HG03342 (cell line): ENCODE measurements around the gene RGS16.
"Not testable (repeated sequence)": the region's sequence is repeated elsewhere in the genome, so short reads cannot be mapped to it uniquely, and the experiment has no call there.

Experiments
- ATAC-seq: cut with Tn5 transposase; IDR thresholded peaks from one replicate; pipeline ENCODE4 v1.9.1; 2021; ENCODE audit warnings: mild to moderate bottlenecking, moderate library complexity; ENCODE audit not compliant: unreplicated experiment

RGS16 gene, protein sequence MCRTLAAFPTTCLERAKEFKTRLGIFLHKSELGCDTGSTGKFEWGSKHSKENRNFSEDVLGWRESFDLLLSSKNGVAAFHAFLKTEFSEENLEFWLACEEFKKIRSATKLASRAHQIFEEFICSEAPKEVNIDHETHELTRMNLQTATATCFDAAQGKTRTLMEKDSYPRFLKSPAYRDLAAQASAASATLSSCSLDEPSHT

DNA sequence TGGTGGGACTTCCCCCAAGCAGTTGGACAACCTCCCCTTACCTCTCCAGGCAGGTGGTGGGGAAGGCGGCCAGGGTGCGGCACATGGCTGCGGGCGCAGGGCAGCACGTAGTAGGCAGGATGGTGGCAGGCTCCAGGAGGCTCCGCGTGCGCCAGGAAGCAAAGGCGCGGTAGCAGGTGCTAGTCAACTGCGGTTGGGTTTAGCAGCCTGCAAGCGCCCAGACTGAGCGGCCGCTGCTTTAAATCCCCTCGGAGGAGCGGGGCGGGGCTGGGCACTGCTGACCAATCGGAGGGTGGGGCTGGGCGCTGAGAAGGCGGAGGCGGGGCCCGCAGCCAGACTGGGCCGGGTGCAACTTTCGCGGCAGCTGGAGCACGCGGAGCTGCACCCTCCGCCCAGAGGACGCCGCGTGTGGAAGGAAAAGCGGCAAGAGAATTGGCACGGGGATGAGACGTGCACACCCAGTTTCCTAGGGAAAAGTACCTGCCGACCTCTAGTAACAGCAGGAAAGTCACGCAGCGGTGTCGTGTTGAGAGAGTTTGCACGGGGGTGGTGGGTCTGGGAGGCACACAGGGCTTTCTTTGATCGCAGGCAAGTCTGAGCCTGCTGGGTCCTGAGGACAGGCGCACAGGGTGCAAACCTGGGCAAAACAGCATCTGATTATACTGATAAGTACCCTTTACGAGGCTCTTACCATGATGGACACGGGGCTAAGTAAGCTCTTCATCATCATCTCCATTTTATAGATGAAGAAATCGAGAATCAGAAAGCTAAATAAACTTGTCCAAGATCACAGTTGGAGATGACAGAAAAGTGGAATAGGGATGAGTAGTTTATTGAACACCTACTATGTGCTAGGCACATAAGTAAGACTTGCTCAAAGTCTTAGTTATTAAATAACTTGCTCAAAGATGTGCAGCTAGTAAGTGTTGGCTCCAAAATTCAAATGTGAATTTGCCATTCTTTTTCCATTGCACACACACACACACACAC lies at the start of gene RGS16:
TSS of gene RGS16 (minus strand) at position 215 of the 990 bp plus-strand sequence. CDS start at position 85, 130 bp downstream.
- ATAC-seq, result peak; percentile 83

DNA sequence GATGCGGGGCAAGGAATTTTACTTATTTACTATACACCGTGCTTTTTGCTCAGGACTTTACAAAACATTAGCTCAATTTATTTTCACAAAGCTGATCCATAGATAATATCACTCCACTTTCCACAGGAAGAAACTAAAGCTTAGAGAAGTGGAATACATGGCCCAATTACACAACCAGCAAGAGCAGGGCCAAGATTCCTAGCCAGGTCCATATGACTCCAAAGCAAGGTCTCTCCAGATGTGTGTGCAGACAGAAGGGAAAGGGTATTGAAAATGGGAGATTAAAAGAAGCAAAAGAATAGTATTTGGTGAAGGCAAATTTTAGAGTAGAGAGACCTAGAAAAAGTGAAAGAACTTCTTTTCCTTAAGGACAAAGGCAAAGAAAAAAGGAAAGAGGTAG lies 49.8 kb upstream of the RGS16 start:
- ATAC-seq, result no peak

DNA sequence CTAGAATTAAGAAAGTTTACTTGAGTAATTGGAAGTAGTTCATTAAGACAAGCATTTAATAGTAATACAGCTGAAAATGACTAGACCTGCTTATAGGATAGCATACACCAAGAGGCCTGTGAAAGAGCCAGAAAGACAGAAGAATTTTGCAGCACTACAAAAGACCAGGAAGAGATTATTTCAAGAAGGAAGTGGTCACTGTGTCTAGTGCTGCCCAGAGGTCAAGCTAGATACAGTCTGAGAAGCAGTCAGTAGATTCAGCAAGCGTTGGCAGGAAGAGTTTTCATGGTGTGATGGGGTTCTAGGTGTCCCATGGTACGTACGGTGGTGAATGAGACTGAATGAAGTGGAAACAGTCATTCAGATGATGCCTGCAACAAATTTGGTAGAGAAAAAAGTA lies 48.7 kb upstream of the RGS16 start:
- ATAC-seq, result no peak

DNA sequence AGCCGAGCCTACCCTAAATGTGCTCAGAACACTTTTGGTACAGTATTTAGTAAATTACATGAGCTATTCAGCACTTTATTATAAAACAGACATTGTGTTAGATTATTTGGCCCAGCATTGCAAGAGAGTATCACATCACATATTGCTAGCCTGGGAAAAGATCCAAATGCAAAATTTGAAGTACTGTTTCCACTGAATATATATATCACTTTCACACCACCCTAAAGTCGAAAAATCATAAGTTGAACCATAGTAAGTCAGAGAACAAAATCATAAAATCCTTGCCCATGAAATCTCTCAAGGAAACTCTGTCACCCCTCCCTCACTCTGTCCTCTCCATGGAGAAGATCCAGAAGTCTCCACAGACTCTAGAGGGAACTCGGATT lies 47.1 kb upstream of the RGS16 start:
- ATAC-seq, result no peak

DNA sequence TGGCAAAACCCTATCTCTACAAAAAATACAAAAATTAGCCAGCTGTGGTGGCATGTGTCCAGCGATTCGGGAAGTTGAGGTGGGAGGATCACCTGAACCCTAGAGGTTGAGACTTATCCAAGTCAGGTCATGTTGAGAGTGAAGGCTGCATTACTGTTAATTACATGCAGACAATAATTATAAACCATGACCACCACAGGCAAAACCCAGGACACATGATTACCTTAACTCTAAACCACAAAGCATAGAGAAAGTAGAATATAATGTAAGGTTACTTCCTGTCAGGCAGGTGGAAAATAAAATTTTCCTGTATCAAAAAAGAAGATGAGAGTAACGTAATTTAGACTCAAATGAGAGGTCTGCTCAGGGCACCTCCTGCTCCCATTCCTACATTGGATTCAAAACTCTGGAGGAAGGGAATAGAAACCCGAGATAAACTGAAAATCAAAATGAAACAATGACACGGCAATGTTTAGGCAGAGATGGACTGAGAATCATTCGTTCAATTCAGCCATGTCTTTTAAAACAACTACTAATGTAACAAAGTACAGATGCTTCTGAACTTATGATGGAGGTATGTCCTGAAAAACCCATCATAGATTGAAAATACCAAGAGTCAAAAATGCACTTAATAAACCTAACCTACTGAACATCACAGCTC lies 46.6 kb upstream of the RGS16 start:
- ATAC-seq, result no peak

DNA sequence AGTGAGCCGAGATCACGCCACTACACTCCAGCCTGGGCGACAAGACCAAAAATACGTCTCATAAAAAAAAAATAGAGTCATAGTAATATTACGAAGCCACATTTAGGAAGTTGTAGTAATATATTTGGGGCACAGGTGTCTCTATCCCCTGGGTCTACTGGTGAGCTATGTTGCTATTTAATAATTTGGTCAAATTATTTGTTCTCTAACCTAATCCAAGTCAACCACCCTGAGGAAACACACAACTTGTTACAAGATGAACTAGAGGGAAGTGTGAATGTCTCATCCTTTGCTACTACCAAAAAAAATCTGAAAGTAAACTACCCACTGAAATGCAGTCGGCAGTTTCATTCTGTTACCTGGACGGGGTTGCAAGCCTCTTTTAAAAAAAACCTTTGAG lies 44.9 kb upstream of the RGS16 start:
- peak; percentile 62 for ATAC-seq

DNA sequence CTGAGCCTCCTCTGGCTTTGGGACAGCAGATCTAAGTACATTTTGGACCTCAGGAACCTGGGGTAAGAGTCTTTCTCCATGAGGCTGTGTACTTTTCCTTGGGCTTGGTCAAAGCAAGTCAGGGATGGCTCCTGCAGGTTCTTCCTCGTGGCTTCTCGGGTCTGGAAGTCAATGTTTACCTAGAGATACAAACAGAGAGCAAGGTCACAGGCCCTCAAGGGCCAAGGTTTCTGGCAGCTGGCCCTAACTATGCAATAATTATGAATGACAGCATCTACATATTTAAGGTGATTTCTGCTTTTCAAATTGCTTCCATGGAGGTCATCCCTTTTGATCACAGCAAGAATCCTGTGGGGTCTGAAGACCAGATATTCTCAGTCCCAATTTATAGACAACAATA lies 42.5 kb upstream of the RGS16 start:
- no peak for ATAC-seq

DNA sequence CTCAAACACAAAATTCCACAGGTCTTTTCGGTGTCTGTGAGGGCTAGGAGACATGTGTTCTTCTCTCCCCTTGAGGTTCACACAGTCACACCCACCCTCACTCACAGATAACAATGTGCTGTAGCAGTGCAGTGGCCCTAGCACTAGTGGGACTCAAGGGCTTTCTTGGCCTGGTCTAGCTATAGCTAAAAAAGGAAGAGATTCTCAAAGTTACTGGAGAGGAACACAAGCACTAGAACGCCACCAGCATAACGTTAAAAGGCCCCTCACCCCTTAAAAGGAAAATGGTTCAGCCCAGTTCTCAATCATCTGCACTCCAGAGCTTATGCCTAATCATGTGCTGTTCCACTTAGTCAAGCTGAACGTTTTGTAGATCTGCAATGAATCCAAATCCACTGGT lies 40.7 kb upstream of the RGS16 start:
- ATAC-seq, result no peak

DNA sequence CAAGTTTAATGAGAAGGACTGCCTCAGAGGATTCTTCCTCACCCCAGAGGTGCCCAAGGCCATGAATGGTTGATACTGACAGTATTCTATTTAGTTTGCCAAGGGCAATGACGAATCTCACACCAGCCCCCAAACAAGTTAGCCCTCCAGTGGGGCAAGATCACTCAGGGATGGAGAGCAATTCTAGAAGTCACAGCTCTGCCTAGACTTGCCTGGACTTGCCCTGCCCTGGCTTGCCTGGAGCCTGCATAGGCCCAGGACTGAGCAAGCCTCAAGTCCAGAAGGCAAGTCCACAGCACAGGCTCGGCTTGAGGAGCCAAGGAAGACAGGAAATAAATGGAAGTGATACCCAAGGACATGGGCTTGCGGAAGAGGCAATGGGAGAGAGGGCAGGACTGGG lies 39.5 kb upstream of the RGS16 start:
- ATAC-seq, result no peak

DNA sequence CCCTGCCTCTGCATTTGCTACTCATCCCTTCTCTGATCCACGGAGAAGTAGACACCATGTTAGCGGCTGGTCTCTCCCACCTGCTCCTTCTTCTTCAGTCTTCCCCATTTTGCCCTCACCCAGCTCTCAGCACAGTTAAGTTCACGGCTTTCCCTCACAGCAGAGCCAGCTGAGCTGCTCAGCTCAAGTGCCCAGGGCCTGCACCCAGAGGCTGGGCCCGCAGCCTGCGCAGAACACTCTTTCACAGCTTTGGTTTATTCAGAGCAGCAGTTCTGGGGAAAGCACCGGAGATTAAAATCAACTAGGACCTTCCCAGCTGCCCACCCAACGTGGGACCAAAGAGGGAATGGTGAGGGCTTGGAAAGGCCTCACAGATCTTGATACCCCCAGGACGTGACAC lies 38.3 kb upstream of the RGS16 start:
- no peak for ATAC-seq

DNA sequence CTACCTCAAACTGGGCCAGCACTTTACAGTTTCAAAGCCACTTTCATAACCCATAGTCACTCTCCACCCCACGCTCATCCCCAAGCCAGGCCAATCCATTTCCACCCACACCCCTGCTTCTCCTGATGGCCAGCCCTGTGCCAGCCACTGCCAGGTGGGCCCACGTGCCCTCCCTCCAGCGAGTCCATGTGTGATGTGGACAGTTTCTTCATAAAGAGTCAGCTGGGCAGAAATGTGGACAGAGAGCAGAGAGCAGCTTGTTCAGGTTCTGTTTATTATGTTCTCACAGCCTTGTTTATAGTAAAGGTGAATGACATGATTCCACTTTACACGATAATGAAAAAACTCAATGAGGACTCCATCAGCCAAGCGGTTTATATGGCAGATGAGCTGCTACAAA lies 37.4 kb upstream of the RGS16 start:
- ATAC-seq, result no peak

DNA sequence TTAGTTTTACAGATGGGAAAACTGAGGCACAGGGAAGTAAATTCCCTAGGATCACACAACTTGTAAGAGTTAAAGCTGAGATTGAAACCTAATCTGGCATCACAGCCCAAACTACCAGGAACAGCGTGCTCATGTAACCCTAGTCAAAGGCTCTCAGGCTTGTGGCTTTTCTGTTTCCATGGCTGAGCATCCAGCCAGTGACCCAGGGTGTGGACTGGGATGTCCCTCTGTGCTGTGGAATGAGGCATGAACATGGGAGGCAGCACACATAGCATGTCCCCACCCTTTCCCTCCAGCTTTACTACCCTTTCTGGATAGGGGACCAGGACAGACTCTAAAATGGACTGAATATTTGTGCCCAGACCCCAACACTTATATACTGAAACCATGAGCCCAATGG lies 35.1 kb upstream of the RGS16 start:
- no peak for ATAC-seq

DNA sequence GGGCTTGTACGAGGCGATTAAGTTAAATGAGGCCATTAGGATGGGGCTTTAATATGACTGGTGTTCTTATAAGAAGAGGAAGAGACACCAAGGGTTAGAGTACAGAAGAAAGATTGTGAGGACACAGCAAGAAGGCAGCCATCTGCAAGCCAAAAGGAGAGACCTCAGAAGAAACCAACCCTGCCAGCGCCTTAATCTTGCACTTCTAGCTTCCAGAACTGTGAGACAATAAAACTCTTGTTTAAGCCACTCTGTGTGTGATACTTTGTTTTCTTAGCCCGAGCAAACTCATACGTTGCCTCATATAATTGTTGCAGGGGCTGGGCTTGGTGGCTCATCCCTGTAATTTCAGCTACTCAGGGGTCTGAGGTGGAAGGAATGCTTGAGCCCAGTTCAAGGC lies 33.6 kb upstream of the RGS16 start:
- ATAC-seq, result no peak

DNA sequence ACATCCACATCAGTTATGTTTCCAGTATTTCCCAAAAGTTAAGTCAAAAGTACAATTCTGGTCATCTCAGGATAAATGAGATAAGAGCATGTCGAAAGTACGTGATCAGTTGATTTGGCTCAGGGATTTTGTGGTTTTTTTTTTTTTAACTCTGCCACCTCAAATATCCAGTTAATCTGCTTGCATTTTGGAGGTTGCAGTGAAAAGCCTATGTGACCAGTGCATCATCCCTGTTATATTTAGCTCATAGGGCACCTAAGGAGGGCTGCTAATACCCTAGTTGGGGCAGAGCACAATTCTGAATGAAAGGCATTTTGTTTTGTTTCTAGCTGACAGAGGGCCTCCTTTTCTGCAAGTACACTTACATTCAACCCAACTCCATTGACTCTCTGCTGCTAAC lies 31.7 kb upstream of the RGS16 start:
- no peak for ATAC-seq

DNA sequence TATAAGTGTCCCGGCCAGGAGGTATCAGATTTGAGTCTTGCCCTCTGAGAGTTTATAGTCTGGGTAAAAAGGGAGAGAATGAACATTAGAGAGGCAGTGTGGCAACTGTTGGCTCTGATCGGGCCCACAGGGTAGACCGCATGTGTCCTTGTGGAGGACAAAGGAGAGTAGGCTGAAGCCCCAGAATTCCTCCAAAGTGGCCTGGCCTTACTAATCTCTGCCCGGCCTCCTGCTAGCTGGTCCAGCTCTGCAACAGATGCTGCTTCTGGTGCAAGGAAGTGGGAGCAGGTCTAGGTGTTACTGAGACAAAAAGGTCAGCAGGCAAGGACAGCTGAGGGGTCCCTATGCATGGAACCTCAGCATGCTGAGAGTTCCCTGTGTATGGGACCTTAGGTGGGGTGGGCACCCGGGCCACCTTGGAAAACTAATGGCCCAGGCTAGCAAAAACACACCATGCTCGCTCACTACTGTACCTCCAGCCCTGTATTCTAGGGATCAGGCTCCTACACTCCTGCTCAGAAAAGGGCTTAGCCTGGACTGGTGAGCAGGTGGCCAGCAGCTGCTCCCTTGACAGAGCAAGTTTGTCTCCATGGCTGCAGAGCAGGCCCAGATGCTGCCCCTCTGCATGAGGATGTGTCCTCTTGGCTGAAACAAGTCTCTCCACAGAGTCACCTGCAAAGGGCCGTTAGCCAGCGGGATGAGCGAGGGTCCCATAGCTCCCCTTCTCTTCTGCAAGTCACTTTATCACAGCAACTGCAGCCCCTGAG lies 30.3 kb upstream of the RGS16 start:
- ATAC-seq, result no peak

DNA sequence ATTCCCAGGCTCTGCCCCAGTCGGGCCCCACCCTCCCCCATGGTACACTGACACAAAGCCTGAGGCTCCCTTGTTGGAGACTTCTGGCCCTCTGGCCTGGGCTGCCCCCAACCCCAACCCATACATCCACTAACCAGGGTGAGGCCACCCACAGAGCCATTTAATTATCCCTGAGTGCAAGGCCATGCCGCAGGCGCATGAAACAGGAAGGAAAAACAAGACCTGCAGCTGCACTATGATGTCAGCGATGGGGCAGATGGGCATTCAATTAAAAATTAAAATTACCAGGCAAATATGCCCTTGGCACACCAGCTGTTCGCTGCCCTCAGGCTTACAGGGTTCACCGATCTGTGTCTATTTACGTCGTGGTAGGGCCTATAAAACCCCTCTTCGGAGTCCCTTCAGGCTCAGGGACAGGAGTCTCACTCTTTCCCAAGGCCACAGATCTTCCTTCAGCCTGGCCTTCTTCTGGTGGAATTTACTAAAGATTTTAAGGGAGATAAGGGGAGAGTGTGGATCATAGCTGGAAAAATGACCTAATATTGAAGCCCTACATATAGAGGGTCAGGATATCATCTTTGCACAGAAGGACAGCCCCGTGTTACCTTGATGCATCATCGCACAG lies 29.6 kb upstream of the RGS16 start:
- no peak for ATAC-seq

DNA sequence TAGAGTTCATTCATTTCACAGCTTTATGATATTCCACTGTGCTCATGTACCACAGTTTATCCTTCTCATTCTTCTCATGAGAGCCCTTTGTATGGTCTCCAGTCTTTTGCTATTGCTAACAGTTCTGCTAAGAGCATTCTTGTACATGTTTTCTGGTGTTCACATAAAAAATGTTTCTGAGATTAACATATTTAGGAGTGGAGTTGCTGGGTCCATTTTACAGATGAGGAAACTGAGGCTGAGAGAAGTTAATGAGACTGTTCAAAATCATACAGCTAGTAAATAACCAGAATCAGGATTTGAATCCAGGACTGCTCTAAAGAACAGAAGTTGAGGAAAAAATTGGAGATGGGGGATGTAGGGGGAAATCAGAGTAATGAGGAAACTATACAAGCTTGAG lies 28.8 kb upstream of the RGS16 start:
- ATAC-seq, result no peak

DNA sequence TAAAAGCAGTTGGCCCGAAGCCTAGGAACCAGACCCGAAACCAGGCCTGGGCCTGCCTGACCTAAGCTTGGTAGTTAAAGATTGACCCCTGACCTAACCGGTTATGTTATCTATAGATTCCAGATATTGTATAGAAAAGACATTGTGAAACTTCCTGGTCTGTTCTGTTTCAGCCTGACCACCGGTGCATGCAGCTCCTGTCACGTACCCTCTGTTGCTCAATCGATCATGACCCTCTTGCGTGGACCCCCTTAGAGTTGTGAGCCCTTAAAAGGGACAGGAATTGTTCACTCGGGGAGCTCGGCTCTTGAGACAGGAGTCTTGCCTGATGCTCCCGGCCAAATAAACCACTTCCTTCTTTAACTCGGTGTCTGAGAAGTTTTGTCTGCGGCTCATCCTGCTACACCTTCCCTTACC lies 28.3 kb upstream of the RGS16 start:
- not testable (repeated sequence) for ATAC-seq

DNA sequence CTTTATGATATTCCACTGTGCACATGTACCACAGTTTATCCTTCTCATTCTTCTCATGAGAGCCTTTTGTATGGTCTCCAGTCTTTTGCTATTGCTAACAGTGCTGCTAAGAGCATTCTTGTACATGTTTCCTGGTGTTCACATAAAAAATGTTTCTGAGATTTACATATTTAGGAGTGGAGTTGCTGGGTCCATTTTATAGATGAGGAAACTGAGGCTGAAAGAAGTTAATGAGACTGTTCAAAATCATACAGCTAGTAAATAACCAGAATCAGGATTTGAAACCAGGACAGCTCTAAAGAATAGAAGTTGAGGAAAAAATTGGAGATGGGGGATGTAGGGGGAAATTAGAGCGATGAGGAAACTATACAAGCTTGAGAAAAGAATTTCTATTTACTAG lies 27.8 kb upstream of the RGS16 start:
- no peak for ATAC-seq

DNA sequence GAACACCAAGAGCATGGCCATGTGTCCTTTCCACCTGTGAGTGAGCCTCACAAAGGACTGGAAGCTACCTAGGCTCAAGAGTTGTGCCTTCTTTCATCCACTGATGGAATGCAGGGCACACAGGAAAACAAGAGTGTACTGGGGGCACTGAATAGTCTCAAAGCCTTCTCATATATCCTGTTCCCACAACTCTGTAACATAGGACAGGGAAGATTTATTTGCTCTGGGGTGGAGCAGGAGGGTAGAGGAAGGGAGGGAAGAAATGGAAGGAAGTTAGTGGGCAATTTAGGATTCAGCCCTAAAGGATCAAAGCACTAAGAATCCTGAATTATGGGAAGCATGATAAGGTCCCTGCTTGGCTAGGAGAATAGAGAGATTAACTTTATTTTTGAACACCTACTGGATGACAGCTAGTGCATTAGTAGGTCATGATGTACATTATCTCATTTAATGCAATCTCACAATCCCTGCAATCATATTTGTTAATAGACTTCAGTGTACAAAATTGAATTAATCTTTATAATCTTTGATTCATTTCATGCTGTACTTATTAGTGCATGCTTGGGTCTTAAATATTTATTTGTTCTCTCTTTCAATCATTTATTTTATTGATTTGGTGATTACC lies 27.0 kb upstream of the RGS16 start:
- ATAC-seq, result no peak
